OCI-LY7 (cell line): Measurements from ENCODE around the gene IL17RE.
"Not testable (repeated sequence)": the region's sequence is repeated elsewhere in the genome, so short reads cannot be mapped to it uniquely, and the experiment has no call there.

Experiments used
- CTCF ChIP-seq: fragments of 200-600 bp; sonication (generic); conservative IDR thresholded peaks from 2 replicates; pipeline ENCODE4 v1.5.1; 2014; ENCODE audit warnings: mild to moderate bottlenecking, antibody characterized with exemption, low read length, moderate library complexity, mixed read lengths
- EZH2phosphoT487 ChIP-seq: fragments of 200-600 bp; sonication (generic); IDR thresholded peaks from 2 replicates; pipeline ENCODE4 v1.6.1; 2018; ENCODE audit warnings: low read depth, borderline replicate concordance, mild to moderate bottlenecking, mixed run types, antibody characterized with exemption, low read length, moderate library complexity, mixed read lengths

GRCh38 chr3:9939906-9940305, 37.3 kb downstream of the IL17RE start:
- TF ChIP-seq CTCF, EZH2phosphoT487: not testable (repeated sequence)
